GM19099 (cell line): ENCODE results near the gene SLC6A12.

Experiments
- POLR2A ChIP-seq: IDR thresholded peaks from 3 replicates; pipeline ENCODE4 v1.6.1; 2011; ENCODE audit warnings: low read depth; ENCODE audit not compliant: insufficient read length; ENCODE audit errors: extremely low read depth

The SLC6A12 gene

GRCh38 chr12:198705-199104, 15.3 kb downstream of the SLC6A12 start:
- TF ChIP-seq POLR2A = no peak

GRCh38 chr12:197911-198695, 15.9 kb downstream of the SLC6A12 start:
- no peak for TF ChIP-seq POLR2A

- no peak for TF ChIP-seq POLR2A
These were observed 16.6 kb downstream of the SLC6A12 start for GRCh38 chr12:197347-197746.

- no peak for TF ChIP-seq POLR2A
These were observed 17.5 kb downstream of the SLC6A12 start for GRCh38 chr12:196436-196835.

GRCh38 chr12:195951-196350, 18.0 kb downstream of the SLC6A12 start:
- no peak for TF ChIP-seq POLR2A

GRCh38 chr12:195156-195555, 18.8 kb downstream of the SLC6A12 start:
- no peak for TF ChIP-seq POLR2A

- TF ChIP-seq POLR2A = no peak
These were observed 19.7 kb downstream of the SLC6A12 start for GRCh38 chr12:194276-194675.

- TF ChIP-seq POLR2A = no peak
These were observed 20.7 kb downstream of the SLC6A12 start for GRCh38 chr12:193261-193660.

GRCh38 chr12:191541-191940, 22.4 kb downstream of the SLC6A12 start:
- TF ChIP-seq POLR2A = no peak

GRCh38 chr12:190881-191280, 23.1 kb downstream of the SLC6A12 start:
- no peak for TF ChIP-seq POLR2A

- TF ChIP-seq POLR2A = no peak
These were observed 24.4 kb downstream of the SLC6A12 start for GRCh38 chr12:189622-189962.

GRCh38 chr12:188910-189621, 24.9 kb downstream of the SLC6A12 start:
- no peak for TF ChIP-seq POLR2A

- no peak for TF ChIP-seq POLR2A
These were observed 27.8 kb downstream of the SLC6A12 start for GRCh38 chr12:186006-186625.

GRCh38 chr12:185576-185955, 28.4 kb downstream of the SLC6A12 start:
- TF ChIP-seq POLR2A = no peak

- TF ChIP-seq POLR2A = no peak
These were observed 29.0 kb downstream of the SLC6A12 start for GRCh38 chr12:184811-185575.
